Heart left ventricle (tissue), 16 donors: Measurements from ENCODE around the gene ITPR3. TPM values are rescaled to one million over a fixed set of nuclear protein-coding genes. Genes with fewer than 3 reads are reported as not detected.

Experiments used
- ATAC-seq, 4 donors: fragments of 200-7000 bp; cut with Tn5 transposase; one replicate each; pipeline ENCODE4 v1.9.1; 2020 to 2022; ENCODE audit warnings: moderate library complexity in 4 of 4, mild to moderate bottlenecking in 3 of 4, moderate number of reproducible peaks in 1 of 4
- DNase-seq, 5 donors: peaks; one replicate each; pipeline ENCODE4 v3.0.0-alpha.2; 2020
- H3K27ac ChIP-seq, 12 donors: fragments of 200-600 bp; sonication (generic) in 4 of 12; one replicate each; pipeline versions ENCODE4 v1.5.0 to v1.8.0; 2016 to 2022; ENCODE audit warnings: mild to moderate bottlenecking in 2 of 12
- H3K27me3 ChIP-seq, 9 donors: fragments of 200-600 bp; sonication (generic) in 2 of 9; one replicate each; pipeline versions ENCODE4 v1.5.1 to v1.8.0; 2016 to 2022; ENCODE audit warnings: mild to moderate bottlenecking in 3 of 9
- H3K36me3 ChIP-seq, 9 donors: fragments of 200-600 bp; sonication (generic) in 2 of 9; one replicate each; pipeline versions ENCODE4 v1.5.0 to v1.8.0; 2018 to 2022; ENCODE audit warnings: mild to moderate bottlenecking in 2 of 9
- H3K4me1 ChIP-seq, 12 donors: fragments of 200-600 bp; sonication (generic) in 4 of 12; one replicate each; pipeline versions ENCODE4 v1.5.0 to v1.8.0; 2016 to 2022; ENCODE audit warnings: mild to moderate bottlenecking in 3 of 12
- H3K4me3 ChIP-seq, 12 donors: fragments of 200-600 bp; sonication (generic) in 4 of 12; one replicate each; pipeline versions ENCODE4 v1.5.0 to v1.8.0; 2017 to 2022; ENCODE audit warnings: mild to moderate bottlenecking in 9 of 12, moderate library complexity in 4 of 12
- H3K9me3 ChIP-seq, 12 donors: fragments of 200-600 bp; sonication (generic) in 4 of 12; one replicate each; pipeline versions ENCODE4 v1.5.0 to v1.8.0; 2016 to 2022; ENCODE audit warnings: mild to moderate bottlenecking in 1 of 12
- CTCF ChIP-seq, 12 donors: fragments of 200-600 bp; sonication (generic) in 4 of 12; IDR thresholded peaks; one replicate each; pipeline versions ENCODE4 v1.5.0 to v1.8.0; 2018 to 2022; ENCODE audit warnings: antibody characterized with exemption in 12 of 12, mild to moderate bottlenecking in 5 of 12
- POLR2A ChIP-seq, 2 donors: fragments of 450-650 bp; IDR thresholded peaks; one replicate each; pipeline ENCODE4 v1.6.1; 2017; ENCODE audit warnings: antibody characterized with exemption in 2 of 2, mild to moderate bottlenecking in 2 of 2, moderate library complexity in 2 of 2
- WGBS, 4 donors: extraction: QIAGEN DNeasy Blood & Tissue Kit in 2 of 4; methylation state at CpG; one replicate each; pipeline versions ENCODE4 v1.1.5 to v1.1.7; 2013 to 2018; 5-methylcytosine and 5-hydroxymethylcytosine counted together
- intact Hi-C, 10 donors: fragments of 100-400 bp; cut with DNase I; formaldehyde crosslinking; loops; one replicate each; pipeline versions ENCODE4 v1.11.1 to v1.14.2; 2022
- polyA plus RNA-seq, 2 donors: library from polyadenylated mRNA; stranded (reverse); fragments of 200-250 nt; gene quantifications; one replicate each; pipeline ENCODE4 v1.2.3, GENCODE V29; 2013
- total RNA-seq, 9 donors: library from RNA; depleted of rRNA in 2 of 9; stranded (reverse); fragments of >200 nt in 2 of 9; fragmentation: NEBNext Ultra II Directional in 3 of 9; extraction: Animal tissue kit (Norgen Biotek cat#: 25700) in 3 of 9; gene quantifications; one replicate each; pipeline versions ENCODE4 v1.1.0 to v1.2.4, GENCODE V29; 2016 to 2023
- donor health status: ischemic (EF 13 %, LVEDD 7.1; RV severe dilation, severe dysfunction).
- donor health status: healthy with polysubstance abuse.
- donor health status: DM: no; HTN: yes; CAD: no.
- donor health status: DM: no; HTN: no; CAD: no.
- donor health status: ischemic (EF 25% LVEDD 6.9; RV normal size, moderate dysfunction).
- donor health status: ischemic (EF 25% LVEDD 5.7; RV mildly dilated, moderate dysfunction).
- donor health status: healthy.
- donor health status: DM: yes; HTN: yes; CAD: no.
- donor health status: ischemic (EF 35%, LVEDD 5.7; RV mildly dilated, moderate dysfunction).
- donor health status: nonischemic (EF 11% LVEDD 7.7; RV severe dilation, severe dysfunction).
- donor health status: DM: yes; HTN: yes; CAD: no.
- donor health status: PGD.
- donor health status: ischemic (EF 29% LVEDD 5.4; RV normal size, mild dysfunction).
- donor health status: nonischemic (EF 23%, LVEDD 6.1; RV moderate dilation, normal function).

Gene ITPR3
- total and polyA plus RNA-seq, 11 donors, result 4.8 to 33.5 (median 7.8) TPM

GRCh38 chr6:33683576-33684427 is 62.7 kb downstream of the ITPR3 start:
- Histone ChIP-seq H3K36me3 (peaks cover 0 to 91% (median 51%) of the 10 kb centered on the region in 9 donors), H3K4me1 (no peaks in the 10 kb centered on the region), H3K27ac (no peak overlapping the region), H3K9me3 (no peaks in the 10 kb centered on the region), H3K27me3 (no peaks in the 10 kb centered on the region), H3K4me3 (no peak overlapping the region)
- intact Hi-C loops, result no loop called here
- TF ChIP-seq CTCF (IDR thresholded peaks at IDR 0.05), result no peak
- TF ChIP-seq POLR2A (IDR thresholded peaks at IDR 0.05), result no peak
- no peak for DNase-seq
- WGBS, 4 donors, result 89 to 92% (median 90%) methylated on average over 16 to 19 of the region's 19 CpGs
- no peak for ATAC-seq

- ATAC-seq (no peak), DNase-seq (peak in 1 of 5 donors; percentile 52)
- H3K27ac ChIP-seq, result no peak overlapping the region
- TF ChIP-seq POLR2A (IDR thresholded peaks at IDR 0.05) (no peak), CTCF (IDR thresholded peaks at IDR 0.05) (no peak)
- H3K36me3 ChIP-seq, result peaks cover 0 to 93% (median 54%) of the 10 kb centered on the region in 9 donors
- WGBS, 4 donors, result 95 to 96% (median 95%) methylated on average over 14 to 16 of the region's 16 CpGs
- no peaks in the 10 kb centered on the region for H3K9me3 ChIP-seq
- H3K27me3 ChIP-seq, result no peaks in the 10 kb centered on the region
- intact Hi-C loops, result no loop called here
- no peak overlapping the region for H3K4me3 ChIP-seq
- H3K4me1 ChIP-seq, result no peaks in the 10 kb centered on the region
Measured at GRCh38 chr6:33684428-33684896, 63.3 kb downstream of the ITPR3 start.

- intact Hi-C loops, result no loop called here
- H3K27me3 ChIP-seq, result no peaks in the 10 kb centered on the region
- peaks cover 0 to 3% (median 0%) of the 10 kb centered on the region in 12 donors for H3K4me1 ChIP-seq
- peaks cover 0 to 89% (median 51%) of the 10 kb centered on the region in 9 donors for H3K36me3 ChIP-seq
- H3K27ac ChIP-seq, result no peak overlapping the region
- H3K9me3 ChIP-seq, result no peaks in the 10 kb centered on the region
- WGBS, 4 donors, result 89 to 97% (median 96%) methylated on average over 5 to 7 of the region's 7 CpGs
- peak in 1 of 5 donors; percentile 63 for DNase-seq
- no peak for ATAC-seq
- TF ChIP-seq POLR2A (IDR thresholded peaks at IDR 0.05) (no peak), CTCF (IDR thresholded peaks at IDR 0.05) (no peak)
- no peak overlapping the region for H3K4me3 ChIP-seq
Measured at GRCh38 chr6:33684983-33685382, 63.9 kb downstream of the ITPR3 start.

GRCh38 chr6:33685411-33686224 is 64.5 kb downstream of the ITPR3 start:
- intact Hi-C loops, result no loop called here
- no peak for ATAC-seq
- Histone ChIP-seq H3K4me3 (no peak overlapping the region), H3K27me3 (no peaks in the 10 kb centered on the region), H3K4me1 (peaks cover 0 to 9% (median 0%) of the 10 kb centered on the region in 12 donors), H3K27ac (no peak overlapping the region), H3K36me3 (peaks cover 0 to 85% (median 49%) of the 10 kb centered on the region in 9 donors), H3K9me3 (no peaks in the 10 kb centered on the region)
- TF ChIP-seq CTCF (IDR thresholded peaks at IDR 0.05) (no peak), POLR2A (IDR thresholded peaks at IDR 0.05) (no peak)
- DNase-seq, result no peak
- 90 to 95% (median 92%) methylated on average over 15 to 38 of the region's 38 CpGs for WGBS, 4 donors
